Measurements from ENCODE around the gene BBS10. TPM values are rescaled to one million over a fixed set of nuclear protein-coding genes. Genes with fewer than 3 reads are reported as not detected.
"Not testable (repeated sequence)": the region's sequence is repeated elsewhere in the genome, so short reads cannot be mapped to it uniquely, and the experiment has no call there.

Gene BBS10
- total RNA-seq, 1 donor from 2014 or later, result 8.2 TPM

DNA sequence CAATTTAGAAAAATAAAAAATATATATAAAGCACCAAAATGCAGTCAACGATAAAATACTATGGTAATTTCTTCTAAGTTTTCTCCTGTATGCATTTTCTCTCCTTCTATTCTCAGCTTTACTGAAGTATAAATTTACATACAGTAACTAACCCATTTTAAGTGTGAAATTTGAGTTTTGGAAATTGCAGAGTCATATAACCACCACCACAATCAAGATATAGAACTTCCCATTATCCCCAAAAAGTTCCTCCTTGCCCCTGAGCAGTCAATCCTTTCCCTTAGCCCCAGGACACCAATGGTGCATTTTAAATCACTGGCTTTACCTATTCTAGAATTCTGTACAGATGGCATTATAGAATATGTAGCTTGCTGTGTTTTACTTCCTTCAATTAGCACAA, 31.0 kb upstream of the BBS10 start:
- Mint-ChIP-seq H3K4me1 (ENCODE audit: low read depth) (no peaks in the 10 kb centered on the region), H3K27me3 (ENCODE audit: low read depth) (no peaks in the 10 kb centered on the region), H3K36me3 (ENCODE audit: low read depth) (peaks cover 20% of the 10 kb centered on the region), H3K9me3 (ENCODE audit: low read depth) (peaks cover 2% of the 10 kb centered on the region), H3K4me3 (ENCODE audit: unreplicated experiment) (no peak overlapping the region), H3K27ac (ENCODE audit: unreplicated experiment) (no peak overlapping the region)
- TF ChIP-seq, protein P1, sequence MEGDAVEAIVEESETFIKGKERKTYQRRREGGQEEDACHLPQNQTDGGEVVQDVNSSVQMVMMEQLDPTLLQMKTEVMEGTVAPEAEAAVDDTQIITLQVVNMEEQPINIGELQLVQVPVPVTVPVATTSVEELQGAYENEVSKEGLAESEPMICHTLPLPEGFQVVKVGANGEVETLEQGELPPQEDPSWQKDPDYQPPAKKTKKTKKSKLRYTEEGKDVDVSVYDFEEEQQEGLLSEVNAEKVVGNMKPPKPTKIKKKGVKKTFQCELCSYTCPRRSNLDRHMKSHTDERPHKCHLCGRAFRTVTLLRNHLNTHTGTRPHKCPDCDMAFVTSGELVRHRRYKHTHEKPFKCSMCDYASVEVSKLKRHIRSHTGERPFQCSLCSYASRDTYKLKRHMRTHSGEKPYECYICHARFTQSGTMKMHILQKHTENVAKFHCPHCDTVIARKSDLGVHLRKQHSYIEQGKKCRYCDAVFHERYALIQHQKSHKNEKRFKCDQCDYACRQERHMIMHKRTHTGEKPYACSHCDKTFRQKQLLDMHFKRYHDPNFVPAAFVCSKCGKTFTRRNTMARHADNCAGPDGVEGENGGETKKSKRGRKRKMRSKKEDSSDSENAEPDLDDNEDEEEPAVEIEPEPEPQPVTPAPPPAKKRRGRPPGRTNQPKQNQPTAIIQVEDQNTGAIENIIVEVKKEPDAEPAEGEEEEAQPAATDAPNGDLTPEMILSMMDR (IDR thresholded peaks at IDR 0.05), result no peak
- DNase-seq (ENCODE audit: low spot score), result no peak

DNA sequence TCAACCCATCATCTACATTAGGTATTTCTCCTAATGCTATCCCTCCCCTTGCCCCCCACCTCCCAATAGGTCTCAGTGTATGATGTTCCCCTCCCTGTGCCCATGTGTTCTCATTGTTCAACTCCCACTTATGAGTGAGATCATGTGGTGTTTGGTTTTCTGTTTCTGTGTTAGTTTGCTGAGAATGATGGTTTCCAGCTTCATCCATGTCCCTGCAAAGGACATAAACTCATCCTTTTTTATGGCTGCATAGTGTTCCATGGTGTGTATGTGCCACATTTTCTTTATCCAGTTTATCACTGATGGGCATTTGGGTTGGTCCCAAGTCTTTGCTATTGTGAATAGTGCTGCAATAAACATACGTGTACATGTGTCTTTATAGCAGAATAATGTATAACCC, 28.7 kb upstream of the BBS10 start:
- not testable (repeated sequence) for H3K4me3 Mint-ChIP-seq (ENCODE audit: unreplicated experiment); DNase-seq (ENCODE audit: low spot score)

DNA sequence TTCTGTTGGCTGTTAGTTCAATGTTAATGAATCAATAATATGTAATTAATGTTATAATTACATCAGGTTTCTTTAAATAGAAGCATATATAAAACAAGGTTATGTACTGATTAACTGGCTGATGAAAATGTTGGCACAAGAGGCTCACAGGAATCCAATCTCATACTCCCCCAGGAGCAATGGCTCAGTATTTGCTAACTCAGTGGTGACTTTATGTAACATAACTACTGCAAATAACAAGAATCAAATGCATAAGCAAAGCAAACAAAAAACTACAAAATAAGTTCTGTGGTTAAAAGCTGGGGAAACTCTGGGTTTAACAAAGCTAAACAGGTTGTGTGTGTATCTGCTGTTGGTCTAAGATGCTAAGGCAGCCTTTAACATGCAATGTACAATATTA, 27.7 kb upstream of the BBS10 start:
- no peak for DNase-seq (ENCODE audit: low spot score)
- H3K4me1 Mint-ChIP-seq (ENCODE audit: low read depth), result no peaks in the 10 kb centered on the region
- TF ChIP-seq, protein P1 (IDR thresholded peaks at IDR 0.05), result no peak
- no peak overlapping the region for H3K27ac Mint-ChIP-seq (ENCODE audit: unreplicated experiment)
- peaks cover 2% of the 10 kb centered on the region for H3K9me3 Mint-ChIP-seq (ENCODE audit: low read depth)
- H3K27me3 Mint-ChIP-seq (ENCODE audit: low read depth), result no peaks in the 10 kb centered on the region
- peaks cover 21% of the 10 kb centered on the region for H3K36me3 Mint-ChIP-seq (ENCODE audit: low read depth)
- no peak overlapping the region for H3K4me3 Mint-ChIP-seq (ENCODE audit: unreplicated experiment)

More for the DNA sequence above, 28.7 kb upstream of the BBS10 start:
- not testable (repeated sequence) for H3K27me3 Mint-ChIP-seq (ENCODE audit: low read depth); H3K27ac Mint-ChIP-seq (ENCODE audit: unreplicated experiment); H3K4me1 Mint-ChIP-seq (ENCODE audit: low read depth); H3K9me3 Mint-ChIP-seq (ENCODE audit: low read depth)
- peaks cover 21% of the 10 kb centered on the region for H3K36me3 Mint-ChIP-seq (ENCODE audit: low read depth)

DNA sequence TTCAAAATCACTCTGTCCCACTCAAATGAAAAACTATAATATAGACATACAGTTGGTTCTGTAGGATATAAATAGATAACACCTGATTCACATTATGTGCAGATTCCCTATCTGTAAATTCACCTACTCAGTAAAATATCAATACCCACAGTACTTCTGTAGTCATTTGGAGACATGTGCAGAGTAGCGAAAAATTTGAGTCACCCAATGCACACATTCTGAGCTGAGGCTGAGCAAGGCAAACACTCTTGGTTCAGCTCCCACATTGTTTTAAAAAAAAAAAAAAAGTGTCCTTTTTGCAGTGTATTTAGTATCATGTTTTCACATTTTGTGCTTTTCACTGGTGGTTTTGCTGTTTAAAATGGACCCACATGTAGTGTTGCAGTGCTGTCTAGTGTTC, 27.3 kb upstream of the BBS10 start:
- no peaks in the 10 kb centered on the region for H3K27me3 Mint-ChIP-seq (ENCODE audit: low read depth)
- H3K4me3 Mint-ChIP-seq (ENCODE audit: unreplicated experiment), result no peak overlapping the region
- H3K27ac Mint-ChIP-seq (ENCODE audit: unreplicated experiment), result no peak overlapping the region
- TF ChIP-seq, protein P1 (IDR thresholded peaks at IDR 0.05), result no peak
- H3K4me1 Mint-ChIP-seq (ENCODE audit: low read depth), result no peaks in the 10 kb centered on the region
- peaks cover 22% of the 10 kb centered on the region for H3K36me3 Mint-ChIP-seq (ENCODE audit: low read depth)
- peaks cover 2% of the 10 kb centered on the region for H3K9me3 Mint-ChIP-seq (ENCODE audit: low read depth)
- no peak for DNase-seq (ENCODE audit: low spot score)

DNA sequence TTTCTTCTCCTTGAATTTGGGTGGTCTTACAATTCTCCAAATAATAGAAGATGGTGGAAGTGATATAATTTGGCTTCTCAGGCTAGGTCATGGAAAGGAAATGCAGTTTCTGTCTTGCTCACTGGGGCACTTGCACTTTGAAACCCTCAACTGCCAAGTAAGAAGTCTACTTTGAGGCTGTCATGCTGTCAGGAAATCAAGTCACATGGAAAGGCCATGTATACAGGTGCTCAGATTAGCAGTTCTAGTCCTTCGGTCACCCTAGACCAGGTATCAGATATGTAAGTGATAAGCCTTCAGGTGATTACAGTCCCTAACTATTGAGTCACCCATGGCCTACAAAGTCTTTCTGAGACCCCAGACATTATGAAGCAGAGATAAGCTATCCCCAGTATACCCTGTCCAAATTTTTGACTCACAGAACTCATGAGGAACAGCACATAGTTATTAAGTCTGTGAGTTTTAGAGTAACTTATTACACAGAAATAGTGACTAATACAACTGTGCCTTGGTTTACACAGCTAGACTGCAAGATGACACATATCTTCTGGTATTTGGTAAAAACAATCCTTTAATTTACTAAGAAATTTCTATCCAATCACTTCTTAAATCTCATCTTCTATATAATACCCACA, 26.3 kb upstream of the BBS10 start:
- TF ChIP-seq, protein P1 (IDR thresholded peaks at IDR 0.05), result no peak
- peaks cover 24% of the 10 kb centered on the region for H3K36me3 Mint-ChIP-seq (ENCODE audit: low read depth)
- DNase-seq (ENCODE audit: low spot score), result no peak
- peaks cover 2% of the 10 kb centered on the region for H3K9me3 Mint-ChIP-seq (ENCODE audit: low read depth)
- H3K4me1 Mint-ChIP-seq (ENCODE audit: low read depth), result no peaks in the 10 kb centered on the region
- H3K4me3 Mint-ChIP-seq (ENCODE audit: unreplicated experiment), result no peak overlapping the region
- no peaks in the 10 kb centered on the region for H3K27me3 Mint-ChIP-seq (ENCODE audit: low read depth)
- no peak overlapping the region for H3K27ac Mint-ChIP-seq (ENCODE audit: unreplicated experiment)

DNA sequence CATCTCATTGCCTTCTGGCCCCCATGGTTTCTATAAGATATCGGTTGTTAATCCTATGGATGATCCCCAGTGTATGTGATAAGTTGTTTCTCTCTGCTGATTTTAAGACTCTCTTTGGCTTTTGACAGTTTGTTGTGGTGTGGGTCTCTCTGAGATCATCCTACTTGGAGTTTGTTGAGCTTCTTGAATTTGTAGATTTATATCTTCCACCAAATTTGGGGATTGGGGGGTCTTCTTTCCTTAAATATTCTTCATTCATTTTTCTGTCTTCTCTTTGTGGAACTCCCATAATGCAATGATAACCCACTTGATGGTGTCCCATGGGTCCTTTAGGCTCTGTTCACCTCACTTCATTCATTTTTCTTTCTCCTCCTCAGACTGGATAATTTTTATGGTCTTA, 20.0 kb upstream of the BBS10 start:
- H3K4me3 Mint-ChIP-seq (ENCODE audit: unreplicated experiment), result no peak overlapping the region
- H3K4me1 Mint-ChIP-seq (ENCODE audit: low read depth), result no peaks in the 10 kb centered on the region
- DNase-seq (ENCODE audit: low spot score), result no peak
- TF ChIP-seq, protein P1 (IDR thresholded peaks at IDR 0.05), result no peak
- peaks cover 14% of the 10 kb centered on the region for H3K9me3 Mint-ChIP-seq (ENCODE audit: low read depth)
- no peaks in the 10 kb centered on the region for H3K27me3 Mint-ChIP-seq (ENCODE audit: low read depth)
- H3K27ac Mint-ChIP-seq (ENCODE audit: unreplicated experiment), result no peak overlapping the region
- peaks cover 52% of the 10 kb centered on the region for H3K36me3 Mint-ChIP-seq (ENCODE audit: low read depth)

Data from chondrocyte (in vitro differentiated cells).